Peyer's patch (tissue), 4 donors: ENCODE data around the gene TRIO.

Experiments
- POLR2A ChIP-seq, 2 donors: fragments of 450-650 bp; IDR thresholded peaks; one replicate each; pipeline ENCODE4 v1.5.1; 2017; ENCODE audit warnings: antibody characterized with exemption in 2 of 2, mild to moderate bottlenecking in 2 of 2, moderate library complexity in 2 of 2
- TF ChIP-seq, protein P1 (sequence below), 6 experiments: fragments of 450-650 bp in 4 of 6; fragments of 200-600 bp in 2 of 6; sonication (generic) in 1 of 6; IDR thresholded peaks; one replicate each; pipeline ENCODE4 v1.5.1; 2017 to 2019; ENCODE audit warnings: antibody characterized with exemption in 6 of 6, mild to moderate bottlenecking in 3 of 6, moderate library complexity in 1 of 6

DNA sequence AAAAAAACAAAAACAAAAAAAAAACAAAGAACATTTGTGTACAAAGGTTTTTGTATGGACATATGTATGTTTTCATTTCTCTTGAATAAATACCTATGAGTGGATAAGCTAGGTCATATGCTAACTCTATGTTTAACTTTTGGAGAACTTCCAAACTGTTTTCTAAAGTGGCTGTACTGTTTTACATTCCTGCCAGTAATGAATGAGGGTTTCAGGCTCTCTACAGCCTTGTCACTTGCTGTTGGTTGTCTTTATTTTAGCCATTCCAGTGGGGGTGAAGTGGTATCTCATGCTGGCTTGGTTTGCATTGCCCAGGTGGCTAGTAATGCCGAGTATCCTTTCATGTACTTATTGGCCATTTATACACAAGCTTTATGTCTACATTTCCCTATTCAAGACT is 9.1 kb upstream of the TRIO start:
- TF ChIP-seq, protein P1, sequence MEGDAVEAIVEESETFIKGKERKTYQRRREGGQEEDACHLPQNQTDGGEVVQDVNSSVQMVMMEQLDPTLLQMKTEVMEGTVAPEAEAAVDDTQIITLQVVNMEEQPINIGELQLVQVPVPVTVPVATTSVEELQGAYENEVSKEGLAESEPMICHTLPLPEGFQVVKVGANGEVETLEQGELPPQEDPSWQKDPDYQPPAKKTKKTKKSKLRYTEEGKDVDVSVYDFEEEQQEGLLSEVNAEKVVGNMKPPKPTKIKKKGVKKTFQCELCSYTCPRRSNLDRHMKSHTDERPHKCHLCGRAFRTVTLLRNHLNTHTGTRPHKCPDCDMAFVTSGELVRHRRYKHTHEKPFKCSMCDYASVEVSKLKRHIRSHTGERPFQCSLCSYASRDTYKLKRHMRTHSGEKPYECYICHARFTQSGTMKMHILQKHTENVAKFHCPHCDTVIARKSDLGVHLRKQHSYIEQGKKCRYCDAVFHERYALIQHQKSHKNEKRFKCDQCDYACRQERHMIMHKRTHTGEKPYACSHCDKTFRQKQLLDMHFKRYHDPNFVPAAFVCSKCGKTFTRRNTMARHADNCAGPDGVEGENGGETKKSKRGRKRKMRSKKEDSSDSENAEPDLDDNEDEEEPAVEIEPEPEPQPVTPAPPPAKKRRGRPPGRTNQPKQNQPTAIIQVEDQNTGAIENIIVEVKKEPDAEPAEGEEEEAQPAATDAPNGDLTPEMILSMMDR (IDR thresholded peaks at IDR 0.05) = no peak
- no peak for TF ChIP-seq POLR2A (IDR thresholded peaks at IDR 0.05)
